ENCODE data around the gene BPHL. TPM values are rescaled to one million over a fixed set of nuclear protein-coding genes. Genes with fewer than 3 reads are reported as not detected.
"Not testable (repeated sequence)": the region's sequence is repeated elsewhere in the genome, so short reads cannot be mapped to it uniquely, and the experiment has no call there.

BPHL gene
- total and polyA plus RNA-seq, 3 experiments from 2014 or later, result 6.5 to 10.7 (median 10.5) TPM

- CTCF ChIA-PET, result no interaction called here
- H3K36me3 ChIP-seq (ENCODE audit: insufficient read depth, low read length), result no peaks in the 10 kb centered on the region
- peaks cover 10 to 22% of the 10 kb centered on the region in 2 donors for H3K27me3 Mint-ChIP-seq
- no peak overlapping the region for H3K27ac Mint-ChIP-seq
- no peaks in the 10 kb centered on the region for H3K9me3 Mint-ChIP-seq
- DNase-seq, result no peak
- no peaks in the 10 kb centered on the region for H3K9me3 ChIP-seq (ENCODE audit: low read length)
- H3K27ac ChIP-seq (ENCODE audit: low read depth, low read length), result no peak overlapping the region
- no peak overlapping the region for H3K4me3 ChIP-seq (ENCODE audit: low read length)
- no peaks in the 10 kb centered on the region for H3K4me1 Mint-ChIP-seq
- H3K27me3 ChIP-seq (ENCODE audit: insufficient read depth, low read length, poor library complexity, severe bottlenecking), result no peaks in the 10 kb centered on the region
- H3K4me3 Mint-ChIP-seq, result no peak overlapping the region
- H3K4me1 ChIP-seq (ENCODE audit: insufficient read depth, low read length), result no peaks in the 10 kb centered on the region
- no peaks in the 10 kb centered on the region for H3K36me3 Mint-ChIP-seq
- POLR2A ChIA-PET, result no interaction called here
Measured at GRCh38 chr6:3175715-3176402, 57.3 kb downstream of the BPHL start.

- Histone ChIP-seq H3K27ac (ENCODE audit: low read depth, low read length) (no peak overlapping the region), H3K9me3 (ENCODE audit: low read length) (no peaks in the 10 kb centered on the region), H3K36me3 (ENCODE audit: insufficient read depth, low read length) (no peaks in the 10 kb centered on the region), H3K4me1 (ENCODE audit: insufficient read depth, low read length) (no peaks in the 10 kb centered on the region), H3K27me3 (ENCODE audit: insufficient read depth, low read length, poor library complexity, severe bottlenecking) (no peaks in the 10 kb centered on the region), H3K4me3 (ENCODE audit: low read length) (no peak overlapping the region)
- no peak overlapping the region for H3K4me3 Mint-ChIP-seq
- no peaks in the 10 kb centered on the region for H3K36me3 Mint-ChIP-seq
- no peaks in the 10 kb centered on the region for H3K9me3 Mint-ChIP-seq
- peak in 1 of 5 donors; percentile 52 for DNase-seq
- H3K4me1 Mint-ChIP-seq, result no peaks in the 10 kb centered on the region
- H3K27ac Mint-ChIP-seq, result no peak overlapping the region
- ChIA-PET POLR2A (no interaction called here), CTCF (no interaction called here)
- peaks cover 13 to 27% of the 10 kb centered on the region in 2 donors for H3K27me3 Mint-ChIP-seq
Measured at GRCh38 chr6:3176562-3177355, 58.2 kb downstream of the BPHL start.

GRCh38 chr6:3178666-3179065 is 60.2 kb downstream of the BPHL start:
- H3K27me3 ChIP-seq (ENCODE audit: insufficient read depth, low read length, poor library complexity, severe bottlenecking); H3K36me3 ChIP-seq (ENCODE audit: insufficient read depth, low read length); POLR2A ChIA-PET; H3K9me3 Mint-ChIP-seq; H3K36me3 Mint-ChIP-seq; H3K27ac Mint-ChIP-seq; H3K9me3 ChIP-seq (ENCODE audit: low read length); DNase-seq; H3K27ac ChIP-seq (ENCODE audit: low read depth, low read length); CTCF ChIA-PET; H3K4me1 Mint-ChIP-seq; H3K4me3 Mint-ChIP-seq; H3K4me3 ChIP-seq (ENCODE audit: low read length); H3K4me1 ChIP-seq (ENCODE audit: insufficient read depth, low read length): not testable (repeated sequence)
- peaks cover 13 to 27% of the 10 kb centered on the region in 2 donors for H3K27me3 Mint-ChIP-seq

GRCh38 chr6:3179945-3180344 is 61.4 kb downstream of the BPHL start:
- not testable (repeated sequence) for DNase-seq, H3K9me3 Mint-ChIP-seq
- H3K4me3 Mint-ChIP-seq, result peak overlapping the region; percentile 63 to 85 (median 69)

GRCh38 chr6:3181105-3181504 is 62.6 kb downstream of the BPHL start:
- Histone ChIP-seq H3K4me1 (ENCODE audit: insufficient read depth, low read length) (no peaks in the 10 kb centered on the region), H3K27ac (ENCODE audit: low read depth, low read length) (no peak overlapping the region), H3K27me3 (ENCODE audit: insufficient read depth, low read length, poor library complexity, severe bottlenecking) (no peaks in the 10 kb centered on the region), H3K36me3 (ENCODE audit: insufficient read depth, low read length) (no peaks in the 10 kb centered on the region), H3K4me3 (ENCODE audit: low read length) (no peak overlapping the region), H3K9me3 (ENCODE audit: low read length) (no peaks in the 10 kb centered on the region)
- H3K4me1 Mint-ChIP-seq, result no peaks in the 10 kb centered on the region
- H3K27me3 Mint-ChIP-seq, result peaks cover 18 to 35% of the 10 kb centered on the region in 2 donors
- no peak for DNase-seq
- no peaks in the 10 kb centered on the region for H3K36me3 Mint-ChIP-seq
- ChIA-PET CTCF (no interaction called here), POLR2A (no interaction called here)
- no peak overlapping the region for H3K4me3 Mint-ChIP-seq
- H3K27ac Mint-ChIP-seq, result no peak overlapping the region
- H3K9me3 Mint-ChIP-seq, result no peaks in the 10 kb centered on the region

More at GRCh38 chr6:3179945-3180344, 61.4 kb downstream of the BPHL start:
- H3K27ac ChIP-seq (ENCODE audit: low read depth, low read length); H3K36me3 ChIP-seq (ENCODE audit: insufficient read depth, low read length); H3K9me3 ChIP-seq (ENCODE audit: low read length); H3K4me3 ChIP-seq (ENCODE audit: low read length); H3K4me1 Mint-ChIP-seq; H3K36me3 Mint-ChIP-seq; H3K27me3 ChIP-seq (ENCODE audit: insufficient read depth, low read length, poor library complexity, severe bottlenecking); POLR2A ChIA-PET; H3K4me1 ChIP-seq (ENCODE audit: insufficient read depth, low read length); CTCF ChIA-PET: not testable (repeated sequence)
- peak overlapping the region in 3 of 8 donors; percentile 68 to 82 (median 77) for H3K27ac Mint-ChIP-seq
- peaks cover 13 to 38% of the 10 kb centered on the region in 2 donors for H3K27me3 Mint-ChIP-seq

- Histone ChIP-seq H3K9me3 (ENCODE audit: low read length) (no peaks in the 10 kb centered on the region), H3K36me3 (ENCODE audit: insufficient read depth, low read length) (no peaks in the 10 kb centered on the region), H3K4me3 (ENCODE audit: low read length) (no peak overlapping the region), H3K27ac (ENCODE audit: low read depth, low read length) (no peak overlapping the region), H3K27me3 (ENCODE audit: insufficient read depth, low read length, poor library complexity, severe bottlenecking) (no peaks in the 10 kb centered on the region), H3K4me1 (ENCODE audit: insufficient read depth, low read length) (no peaks in the 10 kb centered on the region)
- no peak for DNase-seq
- ChIA-PET CTCF (no interaction called here), POLR2A (interaction anchor here (0.6 kb wide), 1 partner anchor 20 kb away, joined by 10 read pairs; no protein-coding TSS in a partner anchor)
- Mint-ChIP-seq H3K27me3 (peaks cover 22 to 43% of the 10 kb centered on the region in 2 donors), H3K27ac (no peak overlapping the region), H3K9me3 (no peaks in the 10 kb centered on the region), H3K4me3 (no peak overlapping the region), H3K4me1 (no peaks in the 10 kb centered on the region), H3K36me3 (no peaks in the 10 kb centered on the region)
Measured at GRCh38 chr6:3183066-3183465, 64.6 kb downstream of the BPHL start.

GRCh38 chr6:3186974-3187382 is 68.5 kb downstream of the BPHL start:
- no peaks in the 10 kb centered on the region for H3K9me3 Mint-ChIP-seq
- H3K4me3 ChIP-seq (ENCODE audit: low read length), result no peak overlapping the region
- no peak overlapping the region for H3K27ac ChIP-seq (ENCODE audit: low read depth, low read length)
- DNase-seq, result no peak
- no peaks in the 10 kb centered on the region for H3K36me3 ChIP-seq (ENCODE audit: insufficient read depth, low read length)
- no peaks in the 10 kb centered on the region for H3K4me1 Mint-ChIP-seq
- H3K27me3 Mint-ChIP-seq, result peaks cover 18 to 46% of the 10 kb centered on the region in 2 donors
- H3K27ac Mint-ChIP-seq, result no peak overlapping the region
- POLR2A ChIA-PET, result no interaction called here
- no peaks in the 10 kb centered on the region for H3K4me1 ChIP-seq (ENCODE audit: insufficient read depth, low read length)
- H3K4me3 Mint-ChIP-seq, result no peak overlapping the region
- CTCF ChIA-PET, result no interaction called here
- no peaks in the 10 kb centered on the region for H3K36me3 Mint-ChIP-seq
- no peaks in the 10 kb centered on the region for H3K9me3 ChIP-seq (ENCODE audit: low read length)
- H3K27me3 ChIP-seq (ENCODE audit: insufficient read depth, low read length, poor library complexity, severe bottlenecking), result no peaks in the 10 kb centered on the region

- Mint-ChIP-seq H3K9me3 (no peaks in the 10 kb centered on the region), H3K36me3 (no peaks in the 10 kb centered on the region), H3K4me1 (no peaks in the 10 kb centered on the region), H3K4me3 (no peak overlapping the region), H3K27me3 (peaks cover 18 to 47% of the 10 kb centered on the region in 2 donors), H3K27ac (no peak overlapping the region)
- ChIA-PET POLR2A (no interaction called here), CTCF (no interaction called here)
- no peaks in the 10 kb centered on the region for H3K9me3 ChIP-seq (ENCODE audit: low read length)
- no peak overlapping the region for H3K27ac ChIP-seq (ENCODE audit: low read depth, low read length)
- DNase-seq, result no peak
- no peaks in the 10 kb centered on the region for H3K4me1 ChIP-seq (ENCODE audit: insufficient read depth, low read length)
- H3K4me3 ChIP-seq (ENCODE audit: low read length), result no peak overlapping the region
- H3K36me3 ChIP-seq (ENCODE audit: insufficient read depth, low read length), result no peaks in the 10 kb centered on the region
- H3K27me3 ChIP-seq (ENCODE audit: insufficient read depth, low read length, poor library complexity, severe bottlenecking), result no peaks in the 10 kb centered on the region
Measured at GRCh38 chr6:3188262-3188661, 69.8 kb downstream of the BPHL start.
